ENCODE data around the gene SDC3. TPM values are rescaled to one million over a fixed set of nuclear protein-coding genes. Genes with fewer than 3 reads are reported as not detected.

Gene SDC3
- total RNA-seq, 1 donor from 2014 or later, result 51.3 TPM

- DNase-seq (ENCODE audit: low spot score), result no peak
- no peaks in the 10 kb centered on the region for H3K9me3 Mint-ChIP-seq (ENCODE audit: unreplicated experiment)
- H3K27ac Mint-ChIP-seq (ENCODE audit: unreplicated experiment), result no peak overlapping the region
- H3K4me1 Mint-ChIP-seq (ENCODE audit: unreplicated experiment), result no peaks in the 10 kb centered on the region
- H3K36me3 Mint-ChIP-seq (ENCODE audit: low read depth, unreplicated experiment), result no peaks in the 10 kb centered on the region
- TF ChIP-seq CTCF (IDR thresholded peaks at IDR 0.05; ENCODE audit: unreplicated experiment), result no peak
- H3K4me3 Mint-ChIP-seq (ENCODE audit: unreplicated experiment), result no peak overlapping the region
- H3K27me3 Mint-ChIP-seq (ENCODE audit: unreplicated experiment), result peaks cover 2% of the 10 kb centered on the region
These were observed 7.7 kb upstream of the SDC3 start for GRCh38 chr1:30916296-30916695.

DNA sequence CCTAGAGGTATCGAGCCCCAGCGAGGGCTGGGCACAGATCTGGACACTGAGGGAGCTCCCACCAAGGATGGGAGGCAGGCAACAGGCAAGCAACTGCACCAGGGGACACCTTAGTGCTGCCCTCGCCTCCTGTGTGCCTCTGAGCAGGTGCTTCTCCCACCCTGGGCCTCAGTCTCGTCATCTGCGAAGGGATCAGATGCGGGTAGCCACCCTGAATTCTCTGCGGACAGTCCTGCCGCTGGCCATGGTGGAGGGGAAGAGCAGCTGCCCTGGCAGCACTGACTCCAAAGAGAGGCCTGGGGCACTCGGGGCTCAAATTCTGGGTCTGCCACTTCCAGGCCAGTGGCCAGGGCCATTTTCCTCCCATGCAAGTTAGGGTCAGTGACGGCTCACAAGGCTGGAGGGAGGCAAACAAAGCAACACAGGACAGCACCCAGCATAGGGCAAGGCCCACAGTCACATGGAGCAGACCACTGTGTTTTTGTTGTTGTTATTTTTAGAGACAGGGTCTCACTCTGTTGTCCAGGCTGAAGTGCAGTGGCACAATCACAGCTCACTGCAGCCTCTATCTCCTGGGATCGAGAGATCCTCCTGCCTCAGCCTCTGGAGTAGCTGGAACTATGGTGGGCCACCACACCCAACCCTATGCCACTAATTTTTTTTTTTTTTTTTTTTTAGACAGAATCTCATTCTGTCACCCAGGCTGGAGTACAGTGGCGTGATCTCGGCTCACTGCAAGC lies 7.1 kb upstream of the SDC3 start:
- Mint-ChIP-seq H3K27ac (ENCODE audit: unreplicated experiment) (no peak overlapping the region), H3K36me3 (ENCODE audit: low read depth, unreplicated experiment) (no peaks in the 10 kb centered on the region), H3K4me1 (ENCODE audit: unreplicated experiment) (peaks cover 3% of the 10 kb centered on the region), H3K4me3 (ENCODE audit: unreplicated experiment) (no peak overlapping the region), H3K9me3 (ENCODE audit: unreplicated experiment) (no peaks in the 10 kb centered on the region), H3K27me3 (ENCODE audit: unreplicated experiment) (peaks cover 3% of the 10 kb centered on the region)
- TF ChIP-seq CTCF (IDR thresholded peaks at IDR 0.05; ENCODE audit: unreplicated experiment), result no peak
- no peak for DNase-seq (ENCODE audit: low spot score)

DNA sequence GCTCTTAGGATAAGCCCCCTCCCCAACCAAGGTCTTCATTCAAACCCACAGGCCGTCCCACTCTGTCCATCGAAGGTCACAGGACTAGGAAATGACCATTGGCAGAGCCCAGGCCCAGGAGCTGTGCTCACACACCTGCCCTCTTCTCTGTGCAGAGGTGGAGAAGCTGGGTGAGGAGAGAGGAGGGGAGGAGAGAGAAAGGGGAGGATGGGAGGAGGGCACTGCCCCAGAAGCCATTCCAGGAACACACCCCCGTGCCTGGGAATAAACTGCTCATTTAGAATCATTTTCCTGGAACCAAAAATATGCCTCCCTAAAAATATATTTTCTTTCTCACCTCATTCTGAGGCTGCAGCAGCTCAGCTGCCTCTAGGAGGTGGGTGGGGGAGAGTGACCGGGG lies 6.4 kb upstream of the SDC3 start:
- no peak for DNase-seq (ENCODE audit: low spot score)
- Mint-ChIP-seq H3K36me3 (ENCODE audit: low read depth, unreplicated experiment) (no peaks in the 10 kb centered on the region), H3K27me3 (ENCODE audit: unreplicated experiment) (peaks cover 6% of the 10 kb centered on the region), H3K9me3 (ENCODE audit: unreplicated experiment) (no peaks in the 10 kb centered on the region), H3K27ac (ENCODE audit: unreplicated experiment) (no peak overlapping the region), H3K4me1 (ENCODE audit: unreplicated experiment) (peaks cover 3% of the 10 kb centered on the region), H3K4me3 (ENCODE audit: unreplicated experiment) (no peak overlapping the region)
- TF ChIP-seq CTCF (IDR thresholded peaks at IDR 0.05; ENCODE audit: unreplicated experiment), result no peak

DNA sequence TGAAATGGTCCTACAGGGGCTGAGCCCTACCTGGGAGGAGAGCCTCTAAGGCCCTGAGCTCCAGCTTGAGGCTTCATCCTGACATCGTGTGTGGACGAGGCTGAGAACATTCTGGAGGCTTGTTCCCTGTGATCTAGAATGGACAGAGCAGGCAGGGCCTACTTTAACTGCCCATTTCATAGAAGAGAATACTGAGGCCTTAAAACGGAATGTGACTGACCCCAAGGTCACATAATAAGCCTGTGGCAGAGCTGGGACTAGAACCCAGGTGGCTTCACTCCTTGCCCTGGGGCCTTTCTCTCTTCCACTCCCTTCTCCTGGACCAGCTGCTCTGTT lies 6.0 kb upstream of the SDC3 start:
- H3K4me3 Mint-ChIP-seq (ENCODE audit: unreplicated experiment), result no peak overlapping the region
- no peaks in the 10 kb centered on the region for H3K36me3 Mint-ChIP-seq (ENCODE audit: low read depth, unreplicated experiment)
- peaks cover 4% of the 10 kb centered on the region for H3K4me1 Mint-ChIP-seq (ENCODE audit: unreplicated experiment)
- H3K27me3 Mint-ChIP-seq (ENCODE audit: unreplicated experiment), result peaks cover 9% of the 10 kb centered on the region
- DNase-seq (ENCODE audit: low spot score), result no peak
- TF ChIP-seq CTCF (IDR thresholded peaks at IDR 0.05; ENCODE audit: unreplicated experiment), result no peak
- no peak overlapping the region for H3K27ac Mint-ChIP-seq (ENCODE audit: unreplicated experiment)
- no peaks in the 10 kb centered on the region for H3K9me3 Mint-ChIP-seq (ENCODE audit: unreplicated experiment)

GRCh38 chr1:30912913-30913652 lies 4.5 kb upstream of the SDC3 start:
- Mint-ChIP-seq H3K27ac (ENCODE audit: unreplicated experiment) (no peak overlapping the region), H3K27me3 (ENCODE audit: unreplicated experiment) (peaks cover 12% of the 10 kb centered on the region), H3K36me3 (ENCODE audit: low read depth, unreplicated experiment) (no peaks in the 10 kb centered on the region), H3K9me3 (ENCODE audit: unreplicated experiment) (no peaks in the 10 kb centered on the region), H3K4me3 (ENCODE audit: unreplicated experiment) (no peak overlapping the region), H3K4me1 (ENCODE audit: unreplicated experiment) (peaks cover 10% of the 10 kb centered on the region)
- no peak for TF ChIP-seq CTCF (IDR thresholded peaks at IDR 0.05; ENCODE audit: unreplicated experiment)
- DNase-seq (ENCODE audit: low spot score), result no peak
